ENCODE measurements around the gene ADGRB3. TPM values are rescaled to one million over a fixed set of nuclear protein-coding genes. Genes with fewer than 3 reads are reported as not detected.

Gene ADGRB3
- total RNA-seq, 1 experiment from 2014 or later, result 0.11 TPM

- no peaks in the 10 kb centered on the region for H4K20me1 ChIP-seq (ENCODE audit: low read length)
- H3K36me3 ChIP-seq (ENCODE audit: low read depth, low read length), result no peaks in the 10 kb centered on the region
- ATAC-seq (peak; percentile 42), DNase-seq (peak; percentile 43)
- H3F3A ChIP-seq (ENCODE audit: low read length, unreplicated experiment), result no peaks in the 10 kb centered on the region
- H3K4me2 ChIP-seq (ENCODE audit: low read length), result no peak overlapping the region
- no peak overlapping the region for H3K9ac ChIP-seq (ENCODE audit: low read length)
- H2AFZ ChIP-seq (ENCODE audit: low read length), result no peak overlapping the region
- CTCF ChIA-PET, result no interaction called here
- intact Hi-C loops (cut with micrococcal nuclease), result no loop called here
- no peaks in the 10 kb centered on the region for H3K9me3 ChIP-seq (ENCODE audit: low read length)
- H3K79me2 ChIP-seq (ENCODE audit: low read length), result no peaks in the 10 kb centered on the region
- POLR2A ChIA-PET (ENCODE audit: unreplicated experiment), result no interaction called here
- no peaks in the 10 kb centered on the region for H3K9me2 ChIP-seq (replicated peaks; ENCODE audit: low read length)
- no TSS peak for BruUV-seq (replicated peaks)
- H3K27me3 ChIP-seq (ENCODE audit: low read length), result no peaks in the 10 kb centered on the region
- H3K4me1 ChIP-seq (ENCODE audit: insufficient read depth, low read length), result no peaks in the 10 kb centered on the region
- H3K4me3 ChIP-seq (ENCODE audit: low read length), result no peak overlapping the region
- TF ChIP-seq EZH2phosphoT487 (IDR thresholded peaks at IDR 0.05; ENCODE audit: borderline replicate concordance, low read length), result no peak
- TF ChIP-seq CTCF (conservative IDR thresholded peaks at IDR 0.05; ENCODE audit: low read depth, low read length), result no peak
- no peak for TF ChIP-seq EZH2 (IDR thresholded peaks at IDR 0.05; ENCODE audit: low read length, unreplicated experiment)
- H3K27ac ChIP-seq (ENCODE audit: low read length), result no peak overlapping the region
These were observed 387.9 kb downstream of the ADGRB3 start for GRCh38 chr6:69022993-69023392.

- ATAC-seq, result no peak
- H3K4me2 ChIP-seq (ENCODE audit: low read length), result no peak overlapping the region
- peak overlapping the region; percentile 11; the same call in 1 of the 2 replicates for H2AFZ ChIP-seq (ENCODE audit: low read length)
- no peaks in the 10 kb centered on the region for H3K9me2 ChIP-seq (replicated peaks; ENCODE audit: low read length)
- no peaks in the 10 kb centered on the region for H3K36me3 ChIP-seq (ENCODE audit: low read depth, low read length)
- CTCF ChIA-PET, result no interaction called here
- peak; percentile 26 for DNase-seq
- no peaks in the 10 kb centered on the region for H3K4me1 ChIP-seq (ENCODE audit: insufficient read depth, low read length)
- H3K27me3 ChIP-seq (ENCODE audit: low read length), result no peaks in the 10 kb centered on the region
- no peaks in the 10 kb centered on the region for H4K20me1 ChIP-seq (ENCODE audit: low read length)
- no TSS peak for BruUV-seq (replicated peaks)
- no peaks in the 10 kb centered on the region for H3K79me2 ChIP-seq (ENCODE audit: low read length)
- H3F3A ChIP-seq (ENCODE audit: low read length, unreplicated experiment), result no peaks in the 10 kb centered on the region
- no peak for TF ChIP-seq EZH2 (IDR thresholded peaks at IDR 0.05; ENCODE audit: low read length, unreplicated experiment)
- TF ChIP-seq CTCF (conservative IDR thresholded peaks at IDR 0.05; ENCODE audit: low read depth, low read length), result no peak
- TF ChIP-seq EZH2phosphoT487 (IDR thresholded peaks at IDR 0.05; ENCODE audit: borderline replicate concordance, low read length), result no peak
- intact Hi-C loops (cut with micrococcal nuclease), result no loop called here
- H3K27ac ChIP-seq (ENCODE audit: low read length), result peak overlapping the region; percentile 76
- POLR2A ChIA-PET (ENCODE audit: unreplicated experiment), result no interaction called here
- no peak overlapping the region for H3K4me3 ChIP-seq (ENCODE audit: low read length)
- 0 out of 2 replicates have a peak overlapping the region, but pooled peaks have one; percentile 17 for H3K9ac ChIP-seq (ENCODE audit: low read length)
- no peaks in the 10 kb centered on the region for H3K9me3 ChIP-seq (ENCODE audit: low read length)
These were observed 391.2 kb downstream of the ADGRB3 start for GRCh38 chr6:69026243-69026642.

GRCh38 chr6:69026715-69027114 lies 391.6 kb downstream of the ADGRB3 start:
- no peak for TF ChIP-seq EZH2 (IDR thresholded peaks at IDR 0.05; ENCODE audit: low read length, unreplicated experiment)
- no peak for TF ChIP-seq EZH2phosphoT487 (IDR thresholded peaks at IDR 0.05; ENCODE audit: borderline replicate concordance, low read length)
- TF ChIP-seq CTCF (conservative IDR thresholded peaks at IDR 0.05; ENCODE audit: low read depth, low read length), result no peak
- intact Hi-C loops (cut with micrococcal nuclease), result no loop called here
- H3F3A ChIP-seq (ENCODE audit: low read length, unreplicated experiment), result no peaks in the 10 kb centered on the region
- H3K9me3 ChIP-seq (ENCODE audit: low read length), result no peaks in the 10 kb centered on the region
- DNase-seq (no peak), ATAC-seq (no peak)
- H3K27me3 ChIP-seq (ENCODE audit: low read length), result no peaks in the 10 kb centered on the region
- H3K4me2 ChIP-seq (ENCODE audit: low read length), result no peak overlapping the region
- no peak overlapping the region for H2AFZ ChIP-seq (ENCODE audit: low read length)
- no peak overlapping the region for H3K4me3 ChIP-seq (ENCODE audit: low read length)
- H3K79me2 ChIP-seq (ENCODE audit: low read length), result no peaks in the 10 kb centered on the region
- ChIA-PET CTCF (no interaction called here), POLR2A (ENCODE audit: unreplicated experiment) (no interaction called here)
- no TSS peak for BruUV-seq (replicated peaks)
- 0 out of 2 replicates have a peak overlapping the region, but pooled peaks have one; percentile 17 for H3K9ac ChIP-seq (ENCODE audit: low read length)
- H4K20me1 ChIP-seq (ENCODE audit: low read length), result no peaks in the 10 kb centered on the region
- no peaks in the 10 kb centered on the region for H3K36me3 ChIP-seq (ENCODE audit: low read depth, low read length)
- H3K27ac ChIP-seq (ENCODE audit: low read length), result peak overlapping the region; percentile 76
- no peaks in the 10 kb centered on the region for H3K4me1 ChIP-seq (ENCODE audit: insufficient read depth, low read length)
- H3K9me2 ChIP-seq (replicated peaks; ENCODE audit: low read length), result no peaks in the 10 kb centered on the region
